Smooth muscle cell (in vitro differentiated cells): Measurements from ENCODE around the gene SCUBE2. TPM values are rescaled to one million over a fixed set of nuclear protein-coding genes. Genes with fewer than 3 reads are reported as not detected.

Experiments
- DNase-seq: peaks from one replicate; lab custom pipeline; 2025; ENCODE audit not compliant: unreplicated experiment; lab: John Stamatoyannopoulos, UW
- H2AFZ ChIP-seq: fragments of 200-600 bp; sonication (generic); 2 replicates; pipeline ENCODE4 v1.6.0; 2016; ENCODE audit warnings: antibody characterized with exemption, low read depth, mild to moderate bottlenecking
- H3F3A ChIP-seq: fragments of 200-600 bp; sonication (generic); 2 replicates; pipeline ENCODE4 v1.6.0; 2017; ENCODE audit warnings: antibody characterized with exemption, low read depth
- H3K27ac ChIP-seq: fragments of 200-600 bp; sonication (generic); 2 replicates; pipeline ENCODE4 v1.5.1; 2016; ENCODE audit warnings: low read depth, mild to moderate bottlenecking
- H3K27me3 ChIP-seq: fragments of 200-600 bp; sonication (generic); 2 replicates; pipeline ENCODE4 v1.6.1; 2016; ENCODE audit warnings: low read depth, mild to moderate bottlenecking
- H3K36me3 ChIP-seq: fragments of 200-600 bp; sonication (generic); 2 replicates; pipeline ENCODE4 v1.5.1; 2016; ENCODE audit warnings: low read depth
- H3K4me1 ChIP-seq: fragments of 200-600 bp; sonication (generic); 2 replicates; pipeline ENCODE4 v1.5.1; 2016; ENCODE audit warnings: low read depth
- H3K4me2 ChIP-seq: fragments of 200-600 bp; sonication (generic); 2 replicates; pipeline ENCODE4 v1.6.0; 2016; ENCODE audit warnings: mild to moderate bottlenecking
- H3K4me3 ChIP-seq: fragments of 200-600 bp; sonication (generic); 2 replicates; pipeline ENCODE4 v1.5.1; 2016; ENCODE audit warnings: mild to moderate bottlenecking
- H3K79me2 ChIP-seq: fragments of 200-600 bp; sonication (generic); 2 replicates; pipeline ENCODE4 v1.6.0; 2016; ENCODE audit warnings: low read depth, mild to moderate bottlenecking
- H3K9ac ChIP-seq: fragments of 200-600 bp; sonication (generic); 2 replicates; pipeline ENCODE4 v1.6.0; 2016; ENCODE audit warnings: low read depth
- H3K9me3 ChIP-seq: fragments of 200-600 bp; sonication (generic); replicated peaks from 2 replicates; pipeline ENCODE4 v1.5.1; 2016; ENCODE audit warnings: low read depth
- H4K20me1 ChIP-seq: fragments of 200-600 bp; sonication (generic); 2 replicates; pipeline ENCODE4 v1.6.0; 2016; ENCODE audit warnings: low read depth
- WGBS: methylation state at CpG from one replicate; pipeline ENCODE4 v1.1.7; 2016; ENCODE audit warnings: low lambda C conversion rate; 5-methylcytosine and 5-hydroxymethylcytosine counted together
- polyA plus RNA-seq: library from polyadenylated mRNA; unstranded; fragments of >200 nt; fragmentation: Nextera tagmentation; extraction: Ambion mirVana; gene quantifications from 2 replicates; pipeline ENCODE4 v1.2.1, GENCODE V29; 2016
- total RNA-seq: library from RNA; depleted of rRNA; stranded (reverse); fragments of >200 nt; gene quantifications from 2 replicates; pipeline ENCODE4 v1.2.3, GENCODE V29; 2014
- TF ChIP-seq, protein P1 (sequence below): fragments of 200-600 bp; sonication (generic); IDR thresholded peaks from 2 replicates; pipeline ENCODE4 v1.5.1; 2017; ENCODE audit warnings: borderline replicate concordance, mild to moderate bottlenecking, antibody characterized with exemption; ENCODE audit not compliant: insufficient read depth, poor library complexity, severe bottlenecking

Gene SCUBE2
- total and polyA plus RNA-seq, 2 experiments from 2014 or later, result 2.2 to 5.0 TPM

GRCh38 chr11:9126636-9127035 is 35.2 kb upstream of the SCUBE2 start:
- no peaks in the 10 kb centered on the region for H3K36me3 ChIP-seq
- no peaks in the 10 kb centered on the region for H3K4me1 ChIP-seq
- WGBS, result 68% methylated on average over 2 of the region's 2 CpGs
- no peak overlapping the region for H3K27ac ChIP-seq
- H3K4me2 ChIP-seq, result no peak overlapping the region
- TF ChIP-seq, protein P1, sequence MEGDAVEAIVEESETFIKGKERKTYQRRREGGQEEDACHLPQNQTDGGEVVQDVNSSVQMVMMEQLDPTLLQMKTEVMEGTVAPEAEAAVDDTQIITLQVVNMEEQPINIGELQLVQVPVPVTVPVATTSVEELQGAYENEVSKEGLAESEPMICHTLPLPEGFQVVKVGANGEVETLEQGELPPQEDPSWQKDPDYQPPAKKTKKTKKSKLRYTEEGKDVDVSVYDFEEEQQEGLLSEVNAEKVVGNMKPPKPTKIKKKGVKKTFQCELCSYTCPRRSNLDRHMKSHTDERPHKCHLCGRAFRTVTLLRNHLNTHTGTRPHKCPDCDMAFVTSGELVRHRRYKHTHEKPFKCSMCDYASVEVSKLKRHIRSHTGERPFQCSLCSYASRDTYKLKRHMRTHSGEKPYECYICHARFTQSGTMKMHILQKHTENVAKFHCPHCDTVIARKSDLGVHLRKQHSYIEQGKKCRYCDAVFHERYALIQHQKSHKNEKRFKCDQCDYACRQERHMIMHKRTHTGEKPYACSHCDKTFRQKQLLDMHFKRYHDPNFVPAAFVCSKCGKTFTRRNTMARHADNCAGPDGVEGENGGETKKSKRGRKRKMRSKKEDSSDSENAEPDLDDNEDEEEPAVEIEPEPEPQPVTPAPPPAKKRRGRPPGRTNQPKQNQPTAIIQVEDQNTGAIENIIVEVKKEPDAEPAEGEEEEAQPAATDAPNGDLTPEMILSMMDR, result no peak
- H4K20me1 ChIP-seq, result no peaks in the 10 kb centered on the region
- no peak overlapping the region for H2AFZ ChIP-seq
- H3F3A ChIP-seq, result no peaks in the 10 kb centered on the region
- H3K27me3 ChIP-seq, result no peaks in the 10 kb centered on the region
- H3K9ac ChIP-seq, result no peak overlapping the region
- DNase-seq, result no peak
- no peaks in the 10 kb centered on the region for H3K9me3 ChIP-seq
- no peaks in the 10 kb centered on the region for H3K79me2 ChIP-seq
- H3K4me3 ChIP-seq, result no peak overlapping the region

GRCh38 chr11:9125185-9125886 is 33.9 kb upstream of the SCUBE2 start:
- no peak overlapping the region for H3K4me3 ChIP-seq
- H3K9me3 ChIP-seq, result no peaks in the 10 kb centered on the region
- H3K27ac ChIP-seq, result no peak overlapping the region
- 92% methylated on average over 2 of the region's 2 CpGs for whole genome bisulfite sequencing
- TF ChIP-seq, protein P1, result no peak
- DNase-seq, result no peak
- no peaks in the 10 kb centered on the region for H3F3A ChIP-seq
- H3K4me1 ChIP-seq, result no peaks in the 10 kb centered on the region
- H4K20me1 ChIP-seq, result no peaks in the 10 kb centered on the region
- no peaks in the 10 kb centered on the region for H3K27me3 ChIP-seq
- no peak overlapping the region for H2AFZ ChIP-seq
- no peak overlapping the region for H3K4me2 ChIP-seq
- no peaks in the 10 kb centered on the region for H3K79me2 ChIP-seq
- no peak overlapping the region for H3K9ac ChIP-seq
- no peaks in the 10 kb centered on the region for H3K36me3 ChIP-seq

DNA sequence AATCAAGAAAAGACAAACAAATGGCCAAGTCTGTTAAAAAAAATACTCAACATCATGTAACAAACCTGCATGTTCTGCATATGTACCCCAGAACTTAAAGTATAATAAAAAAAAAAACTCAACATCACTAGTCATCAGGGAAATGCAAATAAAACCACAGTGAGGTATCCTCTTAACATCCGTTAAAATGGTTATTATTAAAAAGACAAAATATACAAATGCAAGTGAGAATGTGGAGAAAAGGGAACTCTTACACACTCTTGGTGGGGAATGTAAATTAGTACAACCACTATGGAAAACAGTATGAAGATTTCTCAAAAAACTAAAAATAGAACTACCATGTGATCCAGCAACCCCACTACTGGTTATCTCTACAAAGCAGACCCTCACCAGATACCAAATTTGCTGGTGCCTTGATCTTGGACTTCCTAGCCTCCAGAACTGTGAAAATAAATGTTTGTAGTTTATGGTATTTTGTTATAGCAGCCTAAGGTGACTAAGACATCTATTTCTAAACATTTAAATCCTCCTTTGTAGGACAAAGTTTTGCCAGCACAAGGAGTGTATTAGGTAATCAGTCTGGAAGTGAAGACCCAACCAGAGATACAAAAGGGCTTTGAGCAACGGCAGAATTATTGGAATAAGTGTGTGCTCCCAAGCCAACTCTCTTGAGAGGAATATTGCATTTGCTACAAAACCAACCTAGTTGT is 32.4 kb upstream of the SCUBE2 start:
- H3K4me1 ChIP-seq, result no peaks in the 10 kb centered on the region
- WGBS, result 98% methylated on average over 2 of the region's 2 CpGs
- no peaks in the 10 kb centered on the region for H4K20me1 ChIP-seq
- no peak overlapping the region for H3K4me2 ChIP-seq
- H3K27ac ChIP-seq, result no peak overlapping the region
- H3K36me3 ChIP-seq, result no peaks in the 10 kb centered on the region
- H3K9ac ChIP-seq, result no peak overlapping the region
- DNase-seq, result no peak
- TF ChIP-seq, protein P1, result no peak
- no peaks in the 10 kb centered on the region for H3K79me2 ChIP-seq
- no peaks in the 10 kb centered on the region for H3F3A ChIP-seq
- H3K9me3 ChIP-seq, result no peaks in the 10 kb centered on the region
- H3K4me3 ChIP-seq, result no peak overlapping the region
- H3K27me3 ChIP-seq, result no peaks in the 10 kb centered on the region
- no peak overlapping the region for H2AFZ ChIP-seq
